Activated naive CD4-positive, alpha-beta T cell treated with anti-CD3 and anti-CD28 coated beads, Interleukin-2, amount 50 U/mL, for 24 hours (primary cell): ENCODE measurements around the gene GPR39.
"Not testable (repeated sequence)": the region's sequence is repeated elsewhere in the genome, so short reads cannot be mapped to it uniquely, and the experiment has no call there.

Experiments used
- H3K27ac Mint-ChIP-seq: one replicate; pipeline ENCODE4 v1.8.0; 2021; ENCODE audit warnings: mild to moderate bottlenecking, mixed read lengths
- H3K27me3 Mint-ChIP-seq: one replicate; pipeline ENCODE4 v1.8.0; 2021; ENCODE audit warnings: mixed read lengths
- H3K36me3 Mint-ChIP-seq: one replicate; pipeline ENCODE4 v1.8.0; 2021; ENCODE audit warnings: mixed read lengths
- H3K4me1 Mint-ChIP-seq: one replicate; pipeline ENCODE4 v1.8.0; 2021; ENCODE audit warnings: mixed read lengths
- H3K4me3 Mint-ChIP-seq: one replicate; pipeline ENCODE4 v1.8.0; 2021; ENCODE audit warnings: mild to moderate bottlenecking, mixed read lengths
- H3K9me3 Mint-ChIP-seq: one replicate; pipeline ENCODE4 v1.8.0; 2021; ENCODE audit warnings: mixed read lengths

The GPR39 gene

DNA sequence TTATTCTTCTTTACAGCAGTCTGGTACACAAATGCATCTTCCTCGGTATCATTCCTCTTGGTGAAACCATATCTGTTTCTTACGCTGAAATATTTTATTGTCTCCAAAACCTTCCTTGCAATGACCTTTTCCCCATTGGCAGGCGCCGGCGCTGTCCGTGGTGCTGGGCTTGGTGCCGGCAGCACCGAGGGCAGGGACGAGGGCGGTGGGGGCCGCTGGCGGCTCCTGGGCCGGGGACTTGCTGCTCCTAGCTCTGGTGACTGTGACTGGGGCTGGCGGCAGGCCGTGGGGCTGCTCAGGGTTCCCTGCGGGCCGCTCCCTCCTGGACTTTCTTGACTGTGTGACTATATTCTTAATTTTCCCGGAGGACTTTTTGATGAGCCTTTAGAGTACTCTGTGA lies 72.5 kb downstream of the GPR39 start:
- no peaks in the 10 kb centered on the region for H3K9me3 Mint-ChIP-seq
- no peaks in the 10 kb centered on the region for H3K4me1 Mint-ChIP-seq
- H3K27me3 Mint-ChIP-seq = peaks cover 7% of the 10 kb centered on the region
- H3K4me3 Mint-ChIP-seq = no peak overlapping the region
- H3K36me3 Mint-ChIP-seq = no peaks in the 10 kb centered on the region
- H3K27ac Mint-ChIP-seq = no peak overlapping the region

DNA sequence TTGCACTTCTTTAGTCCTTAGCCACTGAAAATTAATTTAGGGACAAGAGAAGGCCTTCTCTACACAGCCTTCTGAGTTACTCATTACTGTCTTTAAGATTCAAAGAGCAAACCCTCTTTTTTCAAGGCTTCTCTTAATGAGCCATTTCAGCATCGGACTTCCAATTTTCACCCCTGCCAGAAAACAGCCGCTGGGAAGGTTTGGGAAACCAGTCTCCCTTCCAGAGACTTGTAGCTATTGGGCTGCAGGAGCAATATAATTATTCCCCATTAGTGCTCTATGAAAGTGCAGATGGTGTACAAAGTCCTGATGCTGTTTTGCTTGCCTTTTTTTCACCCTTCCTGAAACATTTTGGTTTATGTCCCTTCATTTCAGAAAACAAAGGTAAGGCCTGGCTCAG lies 79.3 kb downstream of the GPR39 start:
- Mint-ChIP-seq H3K27ac (no peak overlapping the region), H3K36me3 (no peaks in the 10 kb centered on the region), H3K4me3 (no peak overlapping the region), H3K9me3 (peaks cover 14% of the 10 kb centered on the region), H3K4me1 (no peaks in the 10 kb centered on the region), H3K27me3 (no peaks in the 10 kb centered on the region)

- Mint-ChIP-seq H3K27ac (no peak overlapping the region), H3K4me3 (no peak overlapping the region), H3K27me3 (no peaks in the 10 kb centered on the region), H3K9me3 (peaks cover 16% of the 10 kb centered on the region), H3K4me1 (no peaks in the 10 kb centered on the region), H3K36me3 (no peaks in the 10 kb centered on the region)
Measured at GRCh38 chr2:132496555-132496954, 80.0 kb downstream of the GPR39 start.

DNA sequence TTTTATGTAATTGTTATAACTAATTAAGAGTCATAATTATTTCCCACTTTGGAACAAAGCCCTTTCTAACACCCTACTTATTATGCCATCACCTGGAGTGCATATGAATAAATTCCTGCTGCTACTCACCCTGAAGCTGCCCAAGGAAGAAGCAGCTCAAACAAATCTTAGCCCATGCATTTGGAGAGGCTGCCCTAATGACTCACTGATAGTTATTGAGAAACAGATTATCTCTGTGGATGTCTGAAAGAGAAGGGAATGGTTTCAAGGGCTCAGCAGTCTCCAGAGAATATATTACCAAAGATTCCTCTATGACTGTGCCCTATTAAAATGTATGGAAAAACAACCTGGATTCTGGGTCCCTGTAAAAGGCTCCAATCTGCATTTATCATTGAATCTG lies 81.0 kb downstream of the GPR39 start:
- H3K4me3 Mint-ChIP-seq = no peak overlapping the region
- H3K27ac Mint-ChIP-seq = no peak overlapping the region
- no peaks in the 10 kb centered on the region for H3K4me1 Mint-ChIP-seq
- peaks cover 20% of the 10 kb centered on the region for H3K9me3 Mint-ChIP-seq
- no peaks in the 10 kb centered on the region for H3K27me3 Mint-ChIP-seq
- no peaks in the 10 kb centered on the region for H3K36me3 Mint-ChIP-seq

- H3K4me3 Mint-ChIP-seq = no peak overlapping the region
- peaks cover 2% of the 10 kb centered on the region for H3K27me3 Mint-ChIP-seq
- H3K4me1 Mint-ChIP-seq = no peaks in the 10 kb centered on the region
- H3K36me3 Mint-ChIP-seq = no peaks in the 10 kb centered on the region
- H3K27ac Mint-ChIP-seq = no peak overlapping the region
- H3K9me3 Mint-ChIP-seq = peaks cover 26% of the 10 kb centered on the region
Measured at GRCh38 chr2:132503701-132504100, 87.1 kb downstream of the GPR39 start.

DNA sequence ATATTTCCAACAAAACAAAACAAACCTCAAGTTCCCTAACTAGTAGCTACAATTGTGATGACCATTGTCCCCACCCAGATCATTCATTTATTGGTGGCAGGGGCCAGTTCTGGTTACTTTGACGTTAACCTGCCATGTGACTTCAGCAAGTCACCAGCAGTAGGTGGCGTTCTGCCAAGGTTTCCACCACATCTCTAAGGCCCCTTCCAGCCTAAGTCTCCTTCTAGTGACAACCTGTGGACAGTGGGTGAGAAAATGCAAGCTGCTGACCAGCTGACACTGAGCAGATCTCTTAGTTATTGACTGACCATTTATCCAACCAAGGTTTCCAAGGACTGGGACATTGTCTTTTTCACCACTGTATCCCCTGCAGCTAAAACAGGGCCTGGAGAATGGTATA lies 98.4 kb downstream of the GPR39 start:
- no peaks in the 10 kb centered on the region for H3K27me3 Mint-ChIP-seq
- no peaks in the 10 kb centered on the region for H3K4me1 Mint-ChIP-seq
- no peak overlapping the region for H3K4me3 Mint-ChIP-seq
- no peaks in the 10 kb centered on the region for H3K9me3 Mint-ChIP-seq
- H3K36me3 Mint-ChIP-seq = no peaks in the 10 kb centered on the region
- no peak overlapping the region for H3K27ac Mint-ChIP-seq

DNA sequence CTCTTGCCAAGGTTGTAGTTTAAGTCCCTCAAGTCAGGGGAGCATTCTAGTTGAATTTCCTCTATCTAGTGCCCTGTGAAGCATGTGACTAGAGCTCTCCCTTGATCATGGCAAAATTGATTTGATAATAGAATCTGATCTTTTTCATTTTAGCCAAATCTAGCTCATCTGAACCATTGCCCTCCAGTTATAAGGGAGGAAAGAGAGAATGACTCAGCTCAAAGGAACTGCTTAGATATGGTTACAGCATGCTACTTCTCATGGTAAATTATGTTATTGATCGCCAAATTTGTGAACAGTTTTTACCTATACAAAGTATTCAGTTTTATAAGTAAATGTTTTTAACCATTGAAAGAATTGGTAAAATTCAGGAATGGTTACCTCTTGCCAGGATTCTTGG lies 100.8 kb downstream of the GPR39 start:
- no peaks in the 10 kb centered on the region for H3K27me3 Mint-ChIP-seq
- H3K4me3 Mint-ChIP-seq = no peak overlapping the region
- H3K36me3 Mint-ChIP-seq = no peaks in the 10 kb centered on the region

DNA sequence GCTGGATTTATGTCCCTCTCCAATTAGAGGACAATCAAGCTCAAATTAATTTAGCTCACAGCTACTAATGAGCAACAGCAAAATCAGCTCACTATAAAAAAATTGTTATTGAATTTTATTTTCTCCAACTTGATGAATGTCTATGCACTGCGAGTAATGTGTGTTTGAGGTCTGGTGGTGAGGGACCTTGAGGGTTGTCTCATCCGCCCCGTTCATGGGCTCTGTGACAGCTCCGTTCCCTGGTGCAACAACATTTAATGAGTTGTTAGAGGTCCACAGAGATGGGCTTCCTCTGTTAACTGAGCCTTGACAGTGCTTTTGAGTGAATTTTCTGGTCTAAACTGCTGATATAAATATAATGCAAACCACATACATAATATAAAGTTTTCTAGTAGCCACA lies 101.7 kb downstream of the GPR39 start:
- peaks cover 4% of the 10 kb centered on the region for H3K9me3 Mint-ChIP-seq
- no peak overlapping the region for H3K4me3 Mint-ChIP-seq
- H3K27ac Mint-ChIP-seq = no peak overlapping the region
- no peaks in the 10 kb centered on the region for H3K36me3 Mint-ChIP-seq
- no peaks in the 10 kb centered on the region for H3K27me3 Mint-ChIP-seq
- no peaks in the 10 kb centered on the region for H3K4me1 Mint-ChIP-seq

More for the DNA sequence above, 100.8 kb downstream of the GPR39 start:
- H3K27ac Mint-ChIP-seq = no peak overlapping the region
- peaks cover 4% of the 10 kb centered on the region for H3K9me3 Mint-ChIP-seq
- H3K4me1 Mint-ChIP-seq = no peaks in the 10 kb centered on the region

DNA sequence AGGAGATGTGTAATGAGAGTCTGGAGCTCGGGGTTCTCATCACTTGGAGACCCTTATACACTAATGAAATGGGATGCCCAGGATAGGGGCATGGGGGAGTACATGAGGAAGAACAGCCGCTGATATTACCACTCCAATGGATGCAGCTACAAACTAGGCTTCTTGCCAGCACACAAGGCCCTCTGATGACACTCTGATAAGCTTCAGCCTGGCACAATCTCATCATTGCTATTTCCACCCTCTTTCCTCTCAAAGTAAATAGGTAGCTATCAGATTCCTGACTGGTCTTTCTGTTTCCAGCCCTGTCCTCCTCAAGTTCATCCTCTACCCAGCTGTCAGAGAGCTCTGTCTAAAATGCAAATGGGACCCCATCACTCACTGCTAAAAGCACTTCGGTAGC lies 103.0 kb downstream of the GPR39 start:
- no peaks in the 10 kb centered on the region for H3K27me3 Mint-ChIP-seq
- no peaks in the 10 kb centered on the region for H3K4me1 Mint-ChIP-seq
- no peak overlapping the region for H3K27ac Mint-ChIP-seq
- peaks cover 4% of the 10 kb centered on the region for H3K9me3 Mint-ChIP-seq
- no peak overlapping the region for H3K4me3 Mint-ChIP-seq
- H3K36me3 Mint-ChIP-seq = no peaks in the 10 kb centered on the region

GRCh38 chr2:132521341-132521740 lies 104.7 kb downstream of the GPR39 start:
- Mint-ChIP-seq H3K27ac (no peak overlapping the region), H3K36me3 (no peaks in the 10 kb centered on the region)

GRCh38 chr2:132522901-132523300 lies 106.3 kb downstream of the GPR39 start:
- Mint-ChIP-seq H3K27ac (no peak overlapping the region), H3K4me1 (no peaks in the 10 kb centered on the region), H3K27me3 (no peaks in the 10 kb centered on the region), H3K9me3 (peaks cover 4% of the 10 kb centered on the region), H3K36me3 (no peaks in the 10 kb centered on the region), H3K4me3 (no peak overlapping the region)

More at GRCh38 chr2:132521341-132521740, 104.7 kb downstream of the GPR39 start:
- H3K4me3 Mint-ChIP-seq = no peak overlapping the region
- no peaks in the 10 kb centered on the region for H3K4me1 Mint-ChIP-seq
- H3K9me3 Mint-ChIP-seq = peaks cover 4% of the 10 kb centered on the region
- no peaks in the 10 kb centered on the region for H3K27me3 Mint-ChIP-seq

GRCh38 chr2:132537061-132537460 lies 120.5 kb downstream of the GPR39 start:
- H3K27ac Mint-ChIP-seq, H3K27me3 Mint-ChIP-seq, H3K4me3 Mint-ChIP-seq, H3K4me1 Mint-ChIP-seq, H3K9me3 Mint-ChIP-seq, H3K36me3 Mint-ChIP-seq: not testable (repeated sequence)

- Mint-ChIP-seq H3K36me3 (no peaks in the 10 kb centered on the region), H3K27me3 (no peaks in the 10 kb centered on the region), H3K9me3 (peaks cover 6% of the 10 kb centered on the region), H3K4me3 (no peak overlapping the region), H3K27ac (no peak overlapping the region), H3K4me1 (no peaks in the 10 kb centered on the region)
Measured at GRCh38 chr2:132538331-132538855, 121.8 kb downstream of the GPR39 start.

GRCh38 chr2:132540166-132540565 lies 123.6 kb downstream of the GPR39 start:
- H3K27ac Mint-ChIP-seq = no peak overlapping the region
- no peaks in the 10 kb centered on the region for H3K4me1 Mint-ChIP-seq
- no peaks in the 10 kb centered on the region for H3K36me3 Mint-ChIP-seq
- H3K4me3 Mint-ChIP-seq = no peak overlapping the region
- H3K9me3 Mint-ChIP-seq = peaks cover 6% of the 10 kb centered on the region
- H3K27me3 Mint-ChIP-seq = no peaks in the 10 kb centered on the region

DNA sequence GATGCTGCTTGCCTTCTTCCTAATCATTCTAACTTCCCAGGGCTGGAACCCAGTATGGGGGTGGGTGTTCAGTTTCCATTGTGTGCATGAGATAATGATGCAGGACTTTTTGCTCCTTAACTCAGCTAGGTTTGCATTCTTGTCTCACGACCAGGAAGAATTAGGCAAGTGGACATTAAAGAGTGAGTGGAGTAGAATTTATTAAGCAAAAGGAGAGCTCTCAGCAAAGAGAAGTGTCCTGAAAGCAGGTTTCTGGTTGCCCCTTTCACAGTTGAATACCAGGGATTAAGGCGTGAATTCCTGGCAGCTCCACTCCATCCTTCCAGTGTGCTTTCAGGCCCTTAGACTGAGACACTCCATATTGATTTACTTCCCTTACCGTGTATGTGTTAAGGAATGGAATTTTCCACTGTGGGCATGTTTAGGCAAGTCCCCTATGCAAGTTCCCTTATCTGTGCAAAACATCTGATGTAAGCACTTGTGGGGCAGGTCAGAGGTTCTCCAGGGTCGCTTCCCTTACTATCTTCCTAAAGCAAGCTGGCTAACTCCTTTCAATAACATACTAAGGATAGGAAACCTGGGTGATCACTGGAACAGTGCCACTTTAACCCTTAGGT lies 126.5 kb downstream of the GPR39 start:
- H3K27me3 Mint-ChIP-seq = no peaks in the 10 kb centered on the region
- no peak overlapping the region for H3K27ac Mint-ChIP-seq
- no peak overlapping the region for H3K4me3 Mint-ChIP-seq
- no peaks in the 10 kb centered on the region for H3K4me1 Mint-ChIP-seq
- H3K9me3 Mint-ChIP-seq = no peaks in the 10 kb centered on the region
- no peaks in the 10 kb centered on the region for H3K36me3 Mint-ChIP-seq

DNA sequence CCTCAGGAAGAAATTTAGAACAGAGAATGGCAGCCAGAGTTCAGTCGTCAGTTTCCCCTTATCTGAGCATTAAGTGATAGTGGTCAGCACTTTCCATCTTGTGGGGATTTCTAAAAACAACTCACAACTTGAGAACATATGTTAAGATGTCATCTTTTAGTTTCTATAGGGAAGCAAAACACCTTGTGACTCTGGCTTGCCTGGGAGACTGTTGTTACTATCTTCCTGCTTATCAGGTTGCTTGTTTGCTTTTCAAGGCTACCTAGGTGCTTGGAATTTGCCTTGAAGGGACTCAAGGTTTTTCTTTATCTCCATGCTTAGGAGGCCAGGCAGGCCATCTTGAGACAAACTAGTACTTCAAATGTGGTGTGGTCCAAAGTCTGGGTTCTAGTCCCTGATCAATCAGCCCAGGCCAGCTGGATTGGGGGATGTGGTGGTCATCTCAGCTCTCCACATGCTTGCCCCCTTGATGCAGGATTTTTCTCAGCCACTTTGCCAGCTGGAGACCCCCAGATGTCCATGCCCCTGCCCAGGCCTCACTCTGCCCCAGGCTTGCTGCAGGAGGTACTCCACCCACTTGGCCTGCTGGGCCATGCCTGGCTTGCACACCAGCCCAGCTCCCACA lies 127.5 kb downstream of the GPR39 start:
- no peaks in the 10 kb centered on the region for H3K9me3 Mint-ChIP-seq
- H3K4me3 Mint-ChIP-seq = no peak overlapping the region
- H3K36me3 Mint-ChIP-seq = no peaks in the 10 kb centered on the region
- H3K27ac Mint-ChIP-seq = no peak overlapping the region
- no peaks in the 10 kb centered on the region for H3K27me3 Mint-ChIP-seq
- no peaks in the 10 kb centered on the region for H3K4me1 Mint-ChIP-seq
